ENCODE results near the gene UMOD.
"Not testable (repeated sequence)": the region's sequence is repeated elsewhere in the genome, so short reads cannot be mapped to it uniquely, and the experiment has no call there.

Gene UMOD

GRCh38 chr16:20359997-20360396, 7.5 kb upstream of the UMOD start:
- no peak for DNase-seq

- DNase-seq: no peak
Observed at GRCh38 chr16:20355114-20355782, 2.7 kb upstream of the UMOD start.

- DNase-seq: no peak
Observed at GRCh38 chr16:20353379-20353778, 864 bp upstream of the UMOD start.

- no peak for DNase-seq
Observed at GRCh38 chr16:20349615-20350014, 2.9 kb downstream of the UMOD start.

GRCh38 chr16:20348365-20349185, 3.9 kb downstream of the UMOD start:
- DNase-seq: no peak

GRCh38 chr16:20347666-20348364, 4.7 kb downstream of the UMOD start:
- no peak for DNase-seq

GRCh38 chr16:20344611-20345010, 7.9 kb downstream of the UMOD start:
- no peak for DNase-seq

- no peak for DNase-seq
Observed at GRCh38 chr16:20339744-20340143, 12.8 kb downstream of the UMOD start.

- no peak for DNase-seq
Observed at GRCh38 chr16:20336955-20337354, 15.6 kb downstream of the UMOD start.

GRCh38 chr16:20334396-20334795, 18.1 kb downstream of the UMOD start:
- no peak for DNase-seq

- no peak for DNase-seq
Observed at GRCh38 chr16:20333120-20333519, 19.4 kb downstream of the UMOD start.

- no peak for DNase-seq
Observed at GRCh38 chr16:20332411-20332810, 20.1 kb downstream of the UMOD start.

- no peak for DNase-seq
Observed at GRCh38 chr16:20331635-20332034, 20.9 kb downstream of the UMOD start.

GRCh38 chr16:20329392-20330138, 22.9 kb downstream of the UMOD start:
- DNase-seq: no peak

- no peak for DNase-seq
Observed at GRCh38 chr16:20327444-20328041, 25.0 kb downstream of the UMOD start, which contains the start of gene GP2. Gene GP2, minus strand, starts transcription at chr16:20327513. Its CDS starts 1,082 bp downstream, at chr16:20326431.

GRCh38 chr16:20326321-20326720, 26.2 kb downstream of the UMOD start:
- DNase-seq: no peak

- no peak for DNase-seq
Observed at GRCh38 chr16:20325005-20325404, 27.5 kb downstream of the UMOD start.

GRCh38 chr16:20323591-20324117, 28.9 kb downstream of the UMOD start:
- DNase-seq: no peak

GRCh38 chr16:20322696-20323095, 29.8 kb downstream of the UMOD start:
- DNase-seq: no peak

- no peak for DNase-seq
Observed at GRCh38 chr16:20321671-20322070, 30.8 kb downstream of the UMOD start.

GRCh38 chr16:20321051-20321450, 31.5 kb downstream of the UMOD start:
- DNase-seq: not testable (repeated sequence)

GRCh38 chr16:20320592-20320991, 31.9 kb downstream of the UMOD start:
- DNase-seq: no peak
